ENCODE data around the gene CTSV. TPM values are rescaled to one million over a fixed set of nuclear protein-coding genes. Genes with fewer than 3 reads are reported as not detected.
A peak's percentile ranks its signal among the peaks of the same experiment; 100 is the strongest.
"Not testable (repeated sequence)": the region's sequence is repeated elsewhere in the genome, so short reads cannot be mapped to it uniquely, and the experiment has no call there.

CTSV gene
- total and polyA plus RNA-seq, 2 donors from 2014 or later: 0.69 to 11.2 TPM

GRCh38 chr9:97013151-97014132 is 25.5 kb downstream of the CTSV start:
- peak overlapping the region; percentile 43 to 80 for H3K27ac ChIP-seq (ENCODE audit: low read depth in 2 of 2, low read length in 2 of 2)
- H3K9ac ChIP-seq (ENCODE audit: low read length in 3 of 3): peak overlapping the region in 1 of 3 donors; percentile 63
- H3K27me3 ChIP-seq (ENCODE audit: control insufficient read depth, insufficient read depth, low read length); H3K36me3 ChIP-seq (ENCODE audit: control insufficient read depth in 2 of 3, insufficient read depth in 3 of 3, low read length in 3 of 3); intact Hi-C loops (cut with DNase I); H3K4me1 ChIP-seq (ENCODE audit: control insufficient read depth in 2 of 3, insufficient read depth in 2 of 3, low read depth in 1 of 3, low read length in 3 of 3); H3K9me3 ChIP-seq (ENCODE audit: control insufficient read depth in 2 of 3, insufficient read depth in 1 of 3, low read length in 3 of 3); FAIRE-seq: not testable (repeated sequence)
- peak; percentile 83 to 89 (median 87) for DNase-seq
- H3K4me3 ChIP-seq (ENCODE audit: low read length in 3 of 3): peak overlapping the region; percentile 75 to 85 (median 82)

- H3K27me3 ChIP-seq (ENCODE audit: control insufficient read depth, insufficient read depth, low read length); FAIRE-seq; H3K9me3 ChIP-seq (ENCODE audit: control insufficient read depth in 2 of 3, insufficient read depth in 1 of 3, low read length in 3 of 3); H3K27ac ChIP-seq (ENCODE audit: low read depth in 2 of 2, low read length in 2 of 2); H3K4me1 ChIP-seq (ENCODE audit: control insufficient read depth in 2 of 3, insufficient read depth in 2 of 3, low read depth in 1 of 3, low read length in 3 of 3); H3K36me3 ChIP-seq (ENCODE audit: control insufficient read depth in 2 of 3, insufficient read depth in 3 of 3, low read length in 3 of 3); intact Hi-C loops (cut with DNase I): not testable (repeated sequence)
- peak in 1 of 5 donors; percentile 5 for DNase-seq
- Histone ChIP-seq H3K4me3 (ENCODE audit: low read length in 3 of 3) (peak overlapping the region; percentile 48 to 65 (median 50)), H3K9ac (ENCODE audit: low read length in 3 of 3) (peak overlapping the region in 1 of 3 donors; percentile 42)
These were observed 26.3 kb downstream of the CTSV start for GRCh38 chr9:97012617-97013016.

GRCh38 chr9:97002195-97002594 is 36.7 kb downstream of the CTSV start:
- H3K27ac ChIP-seq (ENCODE audit: low read depth in 2 of 2, low read length in 2 of 2); H3K9me3 ChIP-seq (ENCODE audit: control insufficient read depth in 2 of 3, insufficient read depth in 1 of 3, low read length in 3 of 3); H3K4me3 ChIP-seq (ENCODE audit: low read length in 3 of 3); FAIRE-seq; H3K9ac ChIP-seq (ENCODE audit: low read length in 3 of 3); DNase-seq; H3K4me1 ChIP-seq (ENCODE audit: control insufficient read depth in 2 of 3, insufficient read depth in 2 of 3, low read depth in 1 of 3, low read length in 3 of 3); H3K36me3 ChIP-seq (ENCODE audit: control insufficient read depth in 2 of 3, insufficient read depth in 3 of 3, low read length in 3 of 3); intact Hi-C loops (cut with DNase I); H3K27me3 ChIP-seq (ENCODE audit: control insufficient read depth, insufficient read depth, low read length): not testable (repeated sequence)

GRCh38 chr9:97001338-97001737 is 37.6 kb downstream of the CTSV start:
- H3K9ac ChIP-seq (ENCODE audit: low read length in 3 of 3); H3K4me1 ChIP-seq (ENCODE audit: control insufficient read depth in 2 of 3, insufficient read depth in 2 of 3, low read depth in 1 of 3, low read length in 3 of 3); H3K27ac ChIP-seq (ENCODE audit: low read depth in 2 of 2, low read length in 2 of 2); DNase-seq; FAIRE-seq; H3K4me3 ChIP-seq (ENCODE audit: low read length in 3 of 3); H3K27me3 ChIP-seq (ENCODE audit: control insufficient read depth, insufficient read depth, low read length); H3K36me3 ChIP-seq (ENCODE audit: control insufficient read depth in 2 of 3, insufficient read depth in 3 of 3, low read length in 3 of 3); intact Hi-C loops (cut with DNase I); H3K9me3 ChIP-seq (ENCODE audit: control insufficient read depth in 2 of 3, insufficient read depth in 1 of 3, low read length in 3 of 3): not testable (repeated sequence)

GRCh38 chr9:97000139-97000787 is 38.7 kb downstream of the CTSV start:
- DNase-seq; H3K36me3 ChIP-seq (ENCODE audit: control insufficient read depth in 2 of 3, insufficient read depth in 3 of 3, low read length in 3 of 3); H3K9me3 ChIP-seq (ENCODE audit: control insufficient read depth in 2 of 3, insufficient read depth in 1 of 3, low read length in 3 of 3); H3K9ac ChIP-seq (ENCODE audit: low read length in 3 of 3); intact Hi-C loops (cut with DNase I); FAIRE-seq; H3K27me3 ChIP-seq (ENCODE audit: control insufficient read depth, insufficient read depth, low read length); H3K4me1 ChIP-seq (ENCODE audit: control insufficient read depth in 2 of 3, insufficient read depth in 2 of 3, low read depth in 1 of 3, low read length in 3 of 3); H3K27ac ChIP-seq (ENCODE audit: low read depth in 2 of 2, low read length in 2 of 2); H3K4me3 ChIP-seq (ENCODE audit: low read length in 3 of 3): not testable (repeated sequence)

- DNase-seq; H3K27ac ChIP-seq (ENCODE audit: low read depth in 2 of 2, low read length in 2 of 2); H3K4me1 ChIP-seq (ENCODE audit: control insufficient read depth in 2 of 3, insufficient read depth in 2 of 3, low read depth in 1 of 3, low read length in 3 of 3); H3K9me3 ChIP-seq (ENCODE audit: control insufficient read depth in 2 of 3, insufficient read depth in 1 of 3, low read length in 3 of 3); H3K4me3 ChIP-seq (ENCODE audit: low read length in 3 of 3); H3K27me3 ChIP-seq (ENCODE audit: control insufficient read depth, insufficient read depth, low read length); H3K9ac ChIP-seq (ENCODE audit: low read length in 3 of 3); FAIRE-seq; intact Hi-C loops (cut with DNase I); H3K36me3 ChIP-seq (ENCODE audit: control insufficient read depth in 2 of 3, insufficient read depth in 3 of 3, low read length in 3 of 3): not testable (repeated sequence)
These were observed 39.2 kb downstream of the CTSV start for GRCh38 chr9:96999733-97000132.

GRCh38 chr9:96997009-96997701 is 41.8 kb downstream of the CTSV start:
- H3K27me3 ChIP-seq (ENCODE audit: control insufficient read depth, insufficient read depth, low read length); H3K36me3 ChIP-seq (ENCODE audit: control insufficient read depth in 2 of 3, insufficient read depth in 3 of 3, low read length in 3 of 3); H3K9ac ChIP-seq (ENCODE audit: low read length in 3 of 3); DNase-seq; H3K9me3 ChIP-seq (ENCODE audit: control insufficient read depth in 2 of 3, insufficient read depth in 1 of 3, low read length in 3 of 3); FAIRE-seq; H3K4me3 ChIP-seq (ENCODE audit: low read length in 3 of 3); intact Hi-C loops (cut with DNase I); H3K4me1 ChIP-seq (ENCODE audit: control insufficient read depth in 2 of 3, insufficient read depth in 2 of 3, low read depth in 1 of 3, low read length in 3 of 3); H3K27ac ChIP-seq (ENCODE audit: low read depth in 2 of 2, low read length in 2 of 2): not testable (repeated sequence)
